HepG2 (cell line): ENCODE results near the gene CNP. TPM values are rescaled to one million over a fixed set of nuclear protein-coding genes. Genes with fewer than 3 reads are reported as not detected.

Experiments used
- CREBL2 ChIP-seq: sonication (generic); formaldehyde crosslinking; IDR thresholded peaks from 2 replicates; pipeline ENCODE4 v1.8.1; 2023; ENCODE audit warnings: missing genetic modification reagents, mild to moderate bottlenecking, borderline replicate concordance
- CSRNP2 ChIP-seq: sonication (generic); formaldehyde crosslinking; conservative IDR thresholded peaks from 2 replicates; pipeline ENCODE4 v1.8.0; 2022; ENCODE audit warnings: low read depth, missing genetic modification reagents
- JUND ChIP-seq: sonication (generic); formaldehyde crosslinking; IDR thresholded peaks from 2 replicates; pipeline ENCODE4 v1.8.0; 2022; ENCODE audit warnings: mild to moderate bottlenecking, missing genetic modification reagents
- KAT2B ChIP-seq: fragments of 150-350 bp; IDR thresholded peaks from 2 replicates; pipeline ENCODE4 v1.6.1; 2014; ENCODE audit warnings: low read depth, low read length, borderline replicate concordance
- RNF2 ChIP-seq: fragments of 450-650 bp; conservative IDR thresholded peaks from 2 replicates; pipeline ENCODE4 v1.6.1; 2016; ENCODE audit warnings: low read depth
- RXRB ChIP-seq: IDR thresholded peaks from 2 replicates; pipeline ENCODE4 v1.6.1; 2016; ENCODE audit warnings: borderline replicate concordance, missing genetic modification reagents, missing compliant biosample characterization
- SMARCC2 ChIP-seq: fragments of 450-650 bp; IDR thresholded peaks from 2 replicates; pipeline ENCODE4 v1.6.1; 2017; ENCODE audit warnings: antibody characterized with exemption, mild to moderate bottlenecking
- SP140L ChIP-seq: sonication (generic); formaldehyde crosslinking; IDR thresholded peaks from 2 replicates; pipeline ENCODE4 v1.4.0; 2020; ENCODE audit warnings: missing genetic modification reagents, borderline replicate concordance
- TBX2 ChIP-seq: sonication (generic); formaldehyde crosslinking; IDR thresholded peaks from 2 replicates; pipeline ENCODE4 v1.5.0; 2020; ENCODE audit warnings: missing genetic modification reagents, mild to moderate bottlenecking, borderline replicate concordance
- ZFP36 ChIP-seq: fragments of 150-350 bp; IDR thresholded peaks from 2 replicates; pipeline ENCODE4 v1.6.1; 2018; ENCODE audit warnings: borderline replicate concordance, low read length, low read depth; ENCODE audit not compliant: partially characterized antibody
- ZNF142 ChIP-seq: sonication (generic); formaldehyde crosslinking; IDR thresholded peaks from 2 replicates; pipeline ENCODE4 v1.4.0; 2020; ENCODE audit warnings: missing genetic modification reagents
- ZNF205 ChIP-seq: IDR thresholded peaks from 2 replicates; pipeline ENCODE4 v1.6.1; 2018; ENCODE audit warnings: missing biosample characterization, missing genetic modification reagents
- ZNF234 ChIP-seq: sonication (generic); formaldehyde crosslinking; conservative IDR thresholded peaks from 2 replicates; pipeline ENCODE4 v1.5.1; 2020; ENCODE audit warnings: mild to moderate bottlenecking, missing genetic modification reagents
- ZNF30 ChIP-seq: sonication (generic); formaldehyde crosslinking; IDR thresholded peaks from 2 replicates; pipeline ENCODE4 v1.5.0; 2020; ENCODE audit warnings: mild to moderate bottlenecking, missing genetic modification reagents
- ZNF331 ChIP-seq: sonication (generic); formaldehyde crosslinking; IDR thresholded peaks from 2 replicates; pipeline ENCODE4 v1.4.0; 2020; ENCODE audit warnings: missing genetic modification reagents
- ZNF567 ChIP-seq: sonication (generic); formaldehyde crosslinking; IDR thresholded peaks from 2 replicates; pipeline ENCODE4 v1.8.1; 2023; ENCODE audit warnings: mild to moderate bottlenecking, missing genetic modification reagents, borderline replicate concordance
- polyA plus RNA-seq, 8 experiments: library from polyadenylated mRNA; depleted of rRNA in 3 of 8; stranded (reverse) in 7 of 8; unstranded in 1 of 8; fragments of >200 nt; fragmentation: Illumina TruSeq in 4 of 8; extraction: Trizol in 4 of 8; gene quantifications; 2 replicates each; pipeline versions ENCODE4 v1.2.1 to v1.2.3, GENCODE V29; 2011 to 2016; ENCODE audit warnings: low read depth in 4 of 8, missing spikeins in 1 of 8, mixed read lengths in 1 of 8; ENCODE audit not compliant: insufficient read depth in 1 of 8
- total RNA-seq, 5 experiments: library from RNA; depleted of rRNA; stranded (reverse); fragments of >200 nt; fragmentation: Illumina TruSeq; extraction: Trizol; gene quantifications; 2 replicates each; pipeline ENCODE4 v1.2.3, GENCODE V29; 2016; ENCODE audit warnings: low read depth in 1 of 5
- TF ChIP-seq, protein P1 (sequence below): sonication (generic); formaldehyde crosslinking; IDR thresholded peaks from 2 replicates; pipeline ENCODE4 v1.5.0; 2020; ENCODE audit warnings: mild to moderate bottlenecking, missing genetic modification reagents, moderate library complexity
- TF ChIP-seq, protein P2 (sequence below): IDR thresholded peaks from 2 replicates; pipeline ENCODE4 v1.6.1; 2016; ENCODE audit warnings: low read depth, borderline replicate concordance

The CNP gene
- total and polyA plus RNA-seq, 2 of the 13 experiments (the other 11 are each of a cell fraction or from before 2014, with no cell fraction given), result 97.2 to 161 TPM

DNA sequence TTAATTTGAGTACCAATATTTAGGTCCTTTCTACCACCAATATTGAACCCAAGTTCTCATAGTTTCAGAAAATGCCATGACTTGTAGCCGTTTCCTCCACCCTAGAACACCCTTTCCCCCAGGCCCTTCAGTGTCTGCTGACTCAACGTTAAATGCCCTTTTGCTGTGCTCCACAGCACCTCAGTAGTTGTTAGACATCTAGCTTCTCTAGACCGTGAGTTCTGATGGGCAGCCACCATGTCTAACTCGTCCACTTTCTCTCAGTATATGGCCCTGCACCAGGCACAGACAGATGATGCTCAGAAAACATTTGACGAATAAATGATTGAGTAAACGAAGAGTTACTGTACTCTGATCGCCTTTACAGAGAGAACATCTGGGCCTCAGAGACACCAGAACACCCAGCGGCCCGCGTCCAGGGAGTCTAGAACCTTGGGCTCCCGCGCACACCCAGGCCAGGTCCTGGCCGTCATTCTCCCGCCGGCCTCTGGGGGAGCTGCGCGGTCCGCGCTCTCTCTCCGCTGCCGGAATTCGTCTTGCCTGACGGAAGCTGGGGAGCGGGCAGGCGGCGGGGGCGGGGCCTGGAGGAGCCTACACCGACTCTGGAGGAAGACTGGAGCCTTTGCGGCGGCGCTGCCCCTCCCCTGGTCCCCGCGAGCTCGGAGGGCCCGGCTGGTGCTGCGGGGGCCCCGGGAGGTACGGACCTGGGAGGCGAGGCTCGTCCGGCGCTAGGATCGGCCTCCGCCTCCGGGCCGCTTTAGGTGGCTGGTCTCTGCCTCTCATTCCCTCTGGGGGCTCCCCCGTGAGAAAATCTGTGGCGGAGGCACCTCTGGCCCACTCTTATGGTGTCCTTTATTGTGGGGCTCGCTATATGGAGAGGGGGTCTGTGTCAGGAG is 53.2 kb downstream of the CNP start, which contains the start of gene NKIRAS2 (continued):
- TF ChIP-seq, protein P1, sequence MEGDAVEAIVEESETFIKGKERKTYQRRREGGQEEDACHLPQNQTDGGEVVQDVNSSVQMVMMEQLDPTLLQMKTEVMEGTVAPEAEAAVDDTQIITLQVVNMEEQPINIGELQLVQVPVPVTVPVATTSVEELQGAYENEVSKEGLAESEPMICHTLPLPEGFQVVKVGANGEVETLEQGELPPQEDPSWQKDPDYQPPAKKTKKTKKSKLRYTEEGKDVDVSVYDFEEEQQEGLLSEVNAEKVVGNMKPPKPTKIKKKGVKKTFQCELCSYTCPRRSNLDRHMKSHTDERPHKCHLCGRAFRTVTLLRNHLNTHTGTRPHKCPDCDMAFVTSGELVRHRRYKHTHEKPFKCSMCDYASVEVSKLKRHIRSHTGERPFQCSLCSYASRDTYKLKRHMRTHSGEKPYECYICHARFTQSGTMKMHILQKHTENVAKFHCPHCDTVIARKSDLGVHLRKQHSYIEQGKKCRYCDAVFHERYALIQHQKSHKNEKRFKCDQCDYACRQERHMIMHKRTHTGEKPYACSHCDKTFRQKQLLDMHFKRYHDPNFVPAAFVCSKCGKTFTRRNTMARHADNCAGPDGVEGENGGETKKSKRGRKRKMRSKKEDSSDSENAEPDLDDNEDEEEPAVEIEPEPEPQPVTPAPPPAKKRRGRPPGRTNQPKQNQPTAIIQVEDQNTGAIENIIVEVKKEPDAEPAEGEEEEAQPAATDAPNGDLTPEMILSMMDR (CRISPR knock-in tag), result peak; percentile 99
- TF ChIP-seq SP140L (no peak), RXRB (CRISPR knock-in tag) (peak; percentile 67), SMARCC2 (no peak), ZNF205 (CRISPR knock-in tag) (peak; percentile 79), CREBL2 (0 out of 2 replicates have a peak, but pooled peaks have one; percentile 31), ZNF30 (CRISPR knock-in tag) (no peak), CSRNP2 (no peak), TBX2 (CRISPR knock-in tag) (peak; percentile 98), ZFP36 (no peak), ZNF567 (no peak), KAT2B (no peak), ZNF331 (CRISPR knock-in tag) (peak; percentile 90; the same call in 1 of the 2 replicates), RNF2 (no peak), JUND (CRISPR knock-in tag) (peak; percentile 63; the same call in 1 of the 2 replicates), ZNF142 (peak; percentile 81), ZNF234 (CRISPR knock-in tag) (no peak; the same call in 1 of the 2 replicates)
- TF ChIP-seq, protein P2, sequence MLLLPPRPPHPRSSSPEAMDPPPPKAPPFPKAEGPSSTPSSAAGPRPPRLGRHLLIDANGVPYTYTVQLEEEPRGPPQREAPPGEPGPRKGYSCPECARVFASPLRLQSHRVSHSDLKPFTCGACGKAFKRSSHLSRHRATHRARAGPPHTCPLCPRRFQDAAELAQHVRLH (CRISPR knock-in tag), result peak; percentile 98
